ENCODE measurements around the gene ERICH6B.

- TF ChIP-seq JUNB (CRISPR knock-in tag; IDR thresholded peaks at IDR 0.05; ENCODE audit: borderline replicate concordance) = no peak
- no peak for TF ChIP-seq CBX5 (CRISPR knock-in tag; IDR thresholded peaks at IDR 0.05; ENCODE audit: borderline replicate concordance)
- TF ChIP-seq, protein P1, sequence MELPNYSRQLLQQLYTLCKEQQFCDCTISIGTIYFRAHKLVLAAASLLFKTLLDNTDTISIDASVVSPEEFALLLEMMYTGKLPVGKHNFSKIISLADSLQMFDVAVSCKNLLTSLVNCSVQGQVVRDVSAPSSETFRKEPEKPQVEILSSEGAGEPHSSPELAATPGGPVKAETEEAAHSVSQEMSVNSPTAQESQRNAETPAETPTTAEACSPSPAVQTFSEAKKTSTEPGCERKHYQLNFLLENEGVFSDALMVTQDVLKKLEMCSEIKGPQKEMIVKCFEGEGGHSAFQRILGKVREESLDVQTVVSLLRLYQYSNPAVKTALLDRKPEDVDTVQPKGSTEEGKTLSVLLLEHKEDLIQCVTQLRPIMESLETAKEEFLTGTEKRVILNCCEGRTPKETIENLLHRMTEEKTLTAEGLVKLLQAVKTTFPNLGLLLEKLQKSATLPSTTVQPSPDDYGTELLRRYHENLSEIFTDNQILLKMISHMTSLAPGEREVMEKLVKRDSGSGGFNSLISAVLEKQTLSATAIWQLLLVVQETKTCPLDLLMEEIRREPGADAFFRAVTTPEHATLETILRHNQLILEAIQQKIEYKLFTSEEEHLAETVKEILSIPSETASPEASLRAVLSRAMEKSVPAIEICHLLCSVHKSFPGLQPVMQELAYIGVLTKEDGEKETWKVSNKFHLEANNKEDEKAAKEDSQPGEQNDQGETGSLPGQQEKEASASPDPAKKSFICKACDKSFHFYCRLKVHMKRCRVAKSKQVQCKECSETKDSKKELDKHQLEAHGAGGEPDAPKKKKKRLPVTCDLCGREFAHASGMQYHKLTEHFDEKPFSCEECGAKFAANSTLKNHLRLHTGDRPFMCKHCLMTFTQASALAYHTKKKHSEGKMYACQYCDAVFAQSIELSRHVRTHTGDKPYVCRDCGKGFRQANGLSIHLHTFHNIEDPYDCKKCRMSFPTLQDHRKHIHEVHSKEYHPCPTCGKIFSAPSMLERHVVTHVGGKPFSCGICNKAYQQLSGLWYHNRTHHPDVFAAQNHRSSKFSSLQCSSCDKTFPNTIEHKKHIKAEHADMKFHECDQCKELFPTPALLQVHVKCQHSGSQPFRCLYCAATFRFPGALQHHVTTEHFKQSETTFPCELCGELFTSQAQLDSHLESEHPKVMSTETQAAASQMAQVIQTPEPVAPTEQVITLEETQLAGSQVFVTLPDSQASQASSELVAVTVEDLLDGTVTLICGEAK (IDR thresholded peaks at IDR 0.05) = no peak
- TF ChIP-seq, protein P1 (CRISPR knock-in tag; IDR thresholded peaks at IDR 0.05) = no peak
- no peak for TF ChIP-seq ZNF737 (CRISPR knock-in tag; IDR thresholded peaks at IDR 0.05; ENCODE audit: borderline replicate concordance)
- no peak for TF ChIP-seq CBFB (CRISPR knock-in tag; IDR thresholded peaks at IDR 0.05)
These were observed 96.9 kb downstream of the ERICH6B start for GRCh38 chr13:45518525-45519245.
